ENCODE results near the gene SPATA31E1.

The SPATA31E1 gene

DNA sequence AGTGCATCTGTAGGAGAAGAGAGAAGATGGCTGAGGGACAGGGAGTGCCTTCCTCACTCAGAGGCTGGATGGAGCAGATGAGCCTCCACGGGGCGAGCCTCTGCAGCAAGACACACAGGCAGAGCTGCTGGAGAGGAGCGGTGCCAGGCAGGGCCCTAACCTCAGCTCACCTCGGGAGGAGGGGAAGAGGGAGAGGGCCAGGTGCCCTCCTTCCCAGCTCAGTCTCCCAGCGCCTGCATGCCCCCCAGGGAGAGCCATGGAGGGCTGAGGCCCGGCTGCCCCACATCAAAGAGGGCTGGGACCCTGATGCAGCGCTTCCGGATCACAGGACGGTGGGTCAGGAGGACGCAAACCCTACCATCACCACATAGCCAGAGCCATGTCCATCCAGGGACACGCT is 13.6 kb upstream of the SPATA31E1 start:
- Histone ChIP-seq H3K9ac (ENCODE audit: low read length) (no peak overlapping the region), H3K27ac (ENCODE audit: low read depth, low read length, poor library complexity, severe bottlenecking) (no peak overlapping the region), H3K79me2 (ENCODE audit: insufficient read depth, low read length) (no peaks in the 10 kb centered on the region), H2AFZ (ENCODE audit: low read length) (no peak overlapping the region), H3K4me3 (ENCODE audit: low read depth, low read length, poor library complexity, severe bottlenecking) (no peak overlapping the region), H3K27me3 (ENCODE audit: insufficient read depth, low read length) (no peaks in the 10 kb centered on the region), H3K4me1 (ENCODE audit: insufficient read depth, low read length, severe bottlenecking) (no peaks in the 10 kb centered on the region), H3K36me3 (ENCODE audit: insufficient read depth, low read length) (no peaks in the 10 kb centered on the region), H3F3A (ENCODE audit: insufficient read depth, low read length) (no peaks in the 10 kb centered on the region), H3K9me2 (ENCODE audit: low read depth, low read length) (no peaks in the 10 kb centered on the region), H4K20me1 (ENCODE audit: insufficient read depth, low read length) (no peaks in the 10 kb centered on the region), H3K9me3 (ENCODE audit: low read length) (no peaks in the 10 kb centered on the region), H3K4me2 (ENCODE audit: low read length) (no peak overlapping the region)
- TF ChIP-seq EZH2 (IDR thresholded peaks at IDR 0.05; ENCODE audit: borderline replicate concordance, low read length), result no peak
- TF ChIP-seq CTCF (IDR thresholded peaks at IDR 0.05; ENCODE audit: low read length), result no peak

DNA sequence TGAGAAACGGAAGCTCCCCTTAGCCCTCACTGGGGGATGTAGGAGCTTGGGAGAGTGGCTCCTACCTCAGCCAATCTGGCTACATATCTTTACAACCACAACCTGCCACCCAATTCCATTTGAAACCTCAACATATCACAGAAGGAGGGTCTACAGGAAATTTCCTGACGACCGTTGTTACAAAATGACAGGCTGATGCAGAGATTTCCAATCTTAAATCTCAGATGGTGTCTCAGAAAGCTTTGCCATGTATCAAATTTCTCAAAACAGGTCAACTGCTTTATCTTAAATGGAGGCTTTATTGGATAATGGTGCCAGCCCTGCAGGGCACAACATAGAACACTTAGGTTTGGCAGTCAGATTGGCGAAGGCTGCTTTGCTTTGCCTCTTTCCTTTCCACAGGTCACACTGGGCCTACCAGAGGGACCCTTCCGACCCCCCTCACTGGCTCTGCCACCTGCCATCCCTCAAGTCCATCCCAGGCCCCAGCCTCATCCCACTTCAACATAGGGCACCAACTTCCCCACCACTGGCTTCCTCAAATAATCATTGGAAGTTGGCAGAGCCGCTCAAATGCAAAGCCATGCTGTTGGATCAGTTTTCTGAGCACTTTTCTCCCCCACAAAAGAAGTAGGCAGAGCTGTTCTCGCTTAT is 11.1 kb upstream of the SPATA31E1 start:
- Histone ChIP-seq H2AFZ (ENCODE audit: low read length) (no peak overlapping the region), H3K79me2 (ENCODE audit: insufficient read depth, low read length) (no peaks in the 10 kb centered on the region), H3K4me3 (ENCODE audit: low read depth, low read length, poor library complexity, severe bottlenecking) (no peak overlapping the region), H3K27ac (ENCODE audit: low read depth, low read length, poor library complexity, severe bottlenecking) (no peak overlapping the region), H3K4me2 (ENCODE audit: low read length) (no peak overlapping the region), H3K36me3 (ENCODE audit: insufficient read depth, low read length) (no peaks in the 10 kb centered on the region), H3K9me3 (ENCODE audit: low read length) (no peaks in the 10 kb centered on the region), H3K4me1 (ENCODE audit: insufficient read depth, low read length, severe bottlenecking) (no peaks in the 10 kb centered on the region), H3F3A (ENCODE audit: insufficient read depth, low read length) (no peaks in the 10 kb centered on the region), H4K20me1 (ENCODE audit: insufficient read depth, low read length) (no peaks in the 10 kb centered on the region), H3K9me2 (ENCODE audit: low read depth, low read length) (no peaks in the 10 kb centered on the region), H3K9ac (ENCODE audit: low read length) (no peak overlapping the region), H3K27me3 (ENCODE audit: insufficient read depth, low read length) (no peaks in the 10 kb centered on the region)
- TF ChIP-seq EZH2 (IDR thresholded peaks at IDR 0.05; ENCODE audit: borderline replicate concordance, low read length) (no peak), CTCF (IDR thresholded peaks at IDR 0.05; ENCODE audit: low read length) (no peak)

- no peak for TF ChIP-seq EZH2 (IDR thresholded peaks at IDR 0.05; ENCODE audit: borderline replicate concordance, low read length)
- no peak for TF ChIP-seq CTCF (IDR thresholded peaks at IDR 0.05; ENCODE audit: low read length)
Observed at GRCh38 chr9:87872079-87872624, 10.5 kb upstream of the SPATA31E1 start.

More at GRCh38 chr9:87872079-87872624, 10.5 kb upstream of the SPATA31E1 start:
- Histone ChIP-seq H3K27ac (ENCODE audit: low read depth, low read length, poor library complexity, severe bottlenecking) (no peak overlapping the region), H3K9me3 (ENCODE audit: low read length) (no peaks in the 10 kb centered on the region), H3K4me2 (ENCODE audit: low read length) (no peak overlapping the region), H3K9ac (ENCODE audit: low read length) (no peak overlapping the region), H3K9me2 (ENCODE audit: low read depth, low read length) (no peaks in the 10 kb centered on the region), H3K36me3 (ENCODE audit: insufficient read depth, low read length) (no peaks in the 10 kb centered on the region), H3K4me3 (ENCODE audit: low read depth, low read length, poor library complexity, severe bottlenecking) (no peak overlapping the region), H3K27me3 (ENCODE audit: insufficient read depth, low read length) (no peaks in the 10 kb centered on the region), H3K79me2 (ENCODE audit: insufficient read depth, low read length) (no peaks in the 10 kb centered on the region), H4K20me1 (ENCODE audit: insufficient read depth, low read length) (no peaks in the 10 kb centered on the region), H2AFZ (ENCODE audit: low read length) (no peak overlapping the region), H3K4me1 (ENCODE audit: insufficient read depth, low read length, severe bottlenecking) (no peaks in the 10 kb centered on the region), H3F3A (ENCODE audit: insufficient read depth, low read length) (no peaks in the 10 kb centered on the region)

Data from OCI-LY1 (cell line).